Measurements from ENCODE around the gene C16orf95. TPM values are rescaled to one million over a fixed set of nuclear protein-coding genes. Genes with fewer than 3 reads are reported as not detected.

The C16orf95 gene
- total and polyA plus RNA-seq, 4 donors: 2.0 to 6.2 (median 4.6) TPM

DNA sequence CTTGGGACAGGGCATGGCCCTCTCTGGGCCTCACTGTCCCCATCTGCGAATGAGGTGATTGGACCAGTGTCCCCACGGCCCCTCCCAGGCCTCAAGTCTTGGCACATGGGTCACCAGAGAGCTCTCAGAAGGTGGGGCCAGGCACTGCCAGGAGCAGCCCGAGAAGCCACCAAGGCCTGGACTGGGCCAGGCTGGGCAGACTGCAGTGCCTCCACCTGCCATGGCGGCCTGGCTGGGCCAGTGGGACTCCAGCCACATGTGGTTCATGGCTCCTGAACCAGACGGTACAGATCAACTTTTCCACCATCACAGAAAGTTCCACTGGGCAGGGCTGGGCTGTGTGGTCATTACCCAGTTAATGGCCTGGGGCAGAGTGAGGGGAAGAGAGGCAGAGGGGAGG, 19.8 kb downstream of the C16orf95 start (continued):
- TF ChIP-seq MAX (IDR thresholded peaks at IDR 0.05) (no peak), TAF1 (conservative IDR thresholded peaks at IDR 0.05) (no peak), HNF4G (IDR thresholded peaks at IDR 0.05) (no peak), SP1 (IDR thresholded peaks at IDR 0.05) (no peak), HNF4A (conservative IDR thresholded peaks at IDR 0.05) (no peak), FOXA2 (IDR thresholded peaks at IDR 0.05) (no peak), JUND (IDR thresholded peaks at IDR 0.05) (no peak), EGR1 (IDR thresholded peaks at IDR 0.05; ENCODE audit: low read depth in 2 of 2) (no peak)
- TF ChIP-seq, protein P1, sequence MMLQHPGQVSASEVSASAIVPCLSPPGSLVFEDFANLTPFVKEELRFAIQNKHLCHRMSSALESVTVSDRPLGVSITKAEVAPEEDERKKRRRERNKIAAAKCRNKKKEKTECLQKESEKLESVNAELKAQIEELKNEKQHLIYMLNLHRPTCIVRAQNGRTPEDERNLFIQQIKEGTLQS (IDR thresholded peaks at IDR 0.05): no peak

DNA sequence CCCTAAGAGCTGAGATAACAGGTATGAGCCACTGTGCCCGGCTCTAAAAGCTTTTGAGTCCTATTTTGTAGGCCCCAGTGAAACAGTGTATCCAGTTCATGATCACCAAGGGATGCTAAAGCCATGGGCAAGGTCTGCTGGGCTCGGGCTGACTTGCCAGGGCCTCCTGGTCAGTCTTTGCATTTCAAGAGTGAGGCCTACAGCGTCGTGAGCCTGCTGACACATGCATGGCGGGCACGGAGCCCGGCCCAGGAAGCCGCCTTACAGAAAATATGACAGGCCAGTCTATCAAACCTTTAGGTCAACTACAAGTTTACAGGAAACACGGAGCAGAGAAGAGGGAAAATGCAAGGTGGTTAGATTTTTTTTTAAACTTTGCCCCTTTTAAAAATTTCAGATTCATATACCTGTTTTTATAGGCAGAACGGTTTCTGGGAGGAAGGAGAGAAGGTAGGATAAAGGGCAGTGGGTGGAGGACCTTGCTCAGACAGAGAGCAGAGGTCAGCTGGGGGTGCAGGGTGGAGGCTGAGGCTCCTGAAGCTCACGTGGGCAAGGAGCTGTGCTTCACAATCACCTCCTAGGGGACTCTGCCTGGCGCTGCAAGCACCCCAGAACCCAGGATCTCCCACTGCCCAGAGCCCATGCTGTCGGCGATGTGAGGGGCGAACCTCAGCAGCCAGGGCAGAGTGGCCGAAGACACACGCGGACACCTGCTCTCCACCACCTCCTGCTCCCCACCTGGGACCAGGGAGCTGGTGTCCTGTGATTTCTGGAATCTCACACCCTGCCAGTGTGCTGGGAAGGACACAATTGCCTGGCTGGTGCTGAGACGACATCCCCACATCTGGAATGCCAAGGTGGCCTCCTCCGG, 21.3 kb downstream of the C16orf95 start:
- TF ChIP-seq RAD21 (IDR thresholded peaks at IDR 0.05): no peak
- TF ChIP-seq MAX (IDR thresholded peaks at IDR 0.05): no peak
- TF ChIP-seq ZBTB33 (IDR thresholded peaks at IDR 0.05): no peak
- no peak for TF ChIP-seq SP1 (IDR thresholded peaks at IDR 0.05)
- no peak for TF ChIP-seq HNF4G (IDR thresholded peaks at IDR 0.05)
- no peak for TF ChIP-seq FOXA2 (IDR thresholded peaks at IDR 0.05)
- no peak for TF ChIP-seq YY1 (IDR thresholded peaks at IDR 0.05)
- no peak for TF ChIP-seq NR2F2 (IDR thresholded peaks at IDR 0.05)
- TF ChIP-seq HNF4A (conservative IDR thresholded peaks at IDR 0.05): no peak
- no peak for TF ChIP-seq FOXA1 (IDR thresholded peaks at IDR 0.05)
- TF ChIP-seq TAF1 (conservative IDR thresholded peaks at IDR 0.05): no peak
- TF ChIP-seq, protein P1 (IDR thresholded peaks at IDR 0.05): no peak
- Histone ChIP-seq H3K27me3 (ENCODE audit: control insufficient read depth in 4 of 4, insufficient read depth in 4 of 4, low read length in 3 of 4) (no peaks in the 10 kb centered on the region), H3K9me3 (ENCODE audit: control insufficient read depth in 4 of 4, low read length in 3 of 4) (peaks cover 0 to 5% (median 0%) of the 10 kb centered on the region in 4 donors), H3K36me3 (ENCODE audit: control insufficient read depth in 4 of 4, insufficient read depth in 3 of 4, low read depth in 1 of 4, low read length in 3 of 4) (peaks cover 0 to 6% (median under 1%) of the 10 kb centered on the region in 4 donors), H3K9ac (ENCODE audit: low read depth in 1 of 2, low read length in 2 of 2) (no peak overlapping the region), H3K4me1 (ENCODE audit: control insufficient read depth in 4 of 4, insufficient read depth in 4 of 4, low read length in 3 of 4) (no peaks in the 10 kb centered on the region), H3K27ac (ENCODE audit: low read depth in 1 of 2, low read length in 2 of 2) (no peak overlapping the region), H3K4me3 (ENCODE audit: low read depth in 1 of 3, low read length in 3 of 3) (no peak overlapping the region)
- WGBS: 87% methylated on average over 20 of the region's 20 CpGs
- no peak for DNase-seq (ENCODE audit: low spot score)

- no peak overlapping the region for H3K4me3 ChIP-seq (ENCODE audit: low read depth in 1 of 3, low read length in 3 of 3)
- H3K9me3 ChIP-seq (ENCODE audit: control insufficient read depth in 4 of 4, low read length in 3 of 4): peaks cover 0 to 5% (median 0%) of the 10 kb centered on the region in 4 donors
- H3K27ac ChIP-seq (ENCODE audit: low read depth in 1 of 2, low read length in 2 of 2): no peak overlapping the region
- DNase-seq (ENCODE audit: low spot score): no peak
- H3K9ac ChIP-seq (ENCODE audit: low read depth in 1 of 2, low read length in 2 of 2): no peak overlapping the region
- peaks cover 0 to 6% (median under 1%) of the 10 kb centered on the region in 4 donors for H3K36me3 ChIP-seq (ENCODE audit: control insufficient read depth in 4 of 4, insufficient read depth in 3 of 4, low read depth in 1 of 4, low read length in 3 of 4)
- 85% methylated on average over 4 of the region's 4 CpGs for WGBS
- no peaks in the 10 kb centered on the region for H3K4me1 ChIP-seq (ENCODE audit: control insufficient read depth in 4 of 4, insufficient read depth in 4 of 4, low read length in 3 of 4)
- H3K27me3 ChIP-seq (ENCODE audit: control insufficient read depth in 4 of 4, insufficient read depth in 4 of 4, low read length in 3 of 4): no peaks in the 10 kb centered on the region
- TF ChIP-seq FOXA2 (IDR thresholded peaks at IDR 0.05): no peak
- TF ChIP-seq JUND (IDR thresholded peaks at IDR 0.05): no peak
- no peak for TF ChIP-seq RXRA (IDR thresholded peaks at IDR 0.05)
- no peak for TF ChIP-seq YY1 (IDR thresholded peaks at IDR 0.05)
- TF ChIP-seq RAD21 (IDR thresholded peaks at IDR 0.05): no peak
- TF ChIP-seq ZBTB33 (IDR thresholded peaks at IDR 0.05): no peak
- TF ChIP-seq HNF4G (IDR thresholded peaks at IDR 0.05): no peak
- no peak for TF ChIP-seq GABPA (IDR thresholded peaks at IDR 0.05 in 1 of 2, conservative IDR thresholded peaks at IDR 0.05 in 1 of 2)
- no peak for TF ChIP-seq NR2F2 (IDR thresholded peaks at IDR 0.05)
- TF ChIP-seq EGR1 (IDR thresholded peaks at IDR 0.05; ENCODE audit: low read depth in 2 of 2): no peak
- TF ChIP-seq, protein P2, sequence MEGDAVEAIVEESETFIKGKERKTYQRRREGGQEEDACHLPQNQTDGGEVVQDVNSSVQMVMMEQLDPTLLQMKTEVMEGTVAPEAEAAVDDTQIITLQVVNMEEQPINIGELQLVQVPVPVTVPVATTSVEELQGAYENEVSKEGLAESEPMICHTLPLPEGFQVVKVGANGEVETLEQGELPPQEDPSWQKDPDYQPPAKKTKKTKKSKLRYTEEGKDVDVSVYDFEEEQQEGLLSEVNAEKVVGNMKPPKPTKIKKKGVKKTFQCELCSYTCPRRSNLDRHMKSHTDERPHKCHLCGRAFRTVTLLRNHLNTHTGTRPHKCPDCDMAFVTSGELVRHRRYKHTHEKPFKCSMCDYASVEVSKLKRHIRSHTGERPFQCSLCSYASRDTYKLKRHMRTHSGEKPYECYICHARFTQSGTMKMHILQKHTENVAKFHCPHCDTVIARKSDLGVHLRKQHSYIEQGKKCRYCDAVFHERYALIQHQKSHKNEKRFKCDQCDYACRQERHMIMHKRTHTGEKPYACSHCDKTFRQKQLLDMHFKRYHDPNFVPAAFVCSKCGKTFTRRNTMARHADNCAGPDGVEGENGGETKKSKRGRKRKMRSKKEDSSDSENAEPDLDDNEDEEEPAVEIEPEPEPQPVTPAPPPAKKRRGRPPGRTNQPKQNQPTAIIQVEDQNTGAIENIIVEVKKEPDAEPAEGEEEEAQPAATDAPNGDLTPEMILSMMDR (IDR thresholded peaks at IDR 0.05; ENCODE audit: low read depth, low read length, missing input control): no peak
- TF ChIP-seq TAF1 (conservative IDR thresholded peaks at IDR 0.05): no peak
- no peak for TF ChIP-seq MAX (IDR thresholded peaks at IDR 0.05)
These were observed 21.9 kb downstream of the C16orf95 start for GRCh38 chr16:87295259-87295658.

Data from liver (tissue), 9 donors.